T-helper 17 cell (primary cell): ENCODE data around the gene RASGRP2. TPM values are rescaled to one million over a fixed set of nuclear protein-coding genes. Genes with fewer than 3 reads are reported as not detected.

ENCODE experiments used
- ATAC-seq: fragments of 150-1000 bp; cut with Tn5 transposase; 2 replicates; pipeline ENCODE4 v1.10.0; 2021; ENCODE audit warnings: mild to moderate bottlenecking, moderate library complexity
- DNase-seq, 3 donors: peaks; one replicate each; pipeline versions ENCODE4 v3.0.0 to v3.0.0-alpha.2; 2020 to 2021
- H3K9me3 ChIP-seq: one replicate; pipeline ENCODE4 v1.7.0; 2013; ENCODE audit warnings: low read length, mild to moderate bottlenecking; ENCODE audit not compliant: control insufficient read depth, poor library complexity, severe bottlenecking
- H3K27ac Mint-ChIP-seq: one replicate; pipeline ENCODE4 v1.8.0; 2022; ENCODE audit warnings: mild to moderate bottlenecking, moderate library complexity, mixed read lengths
- H3K27me3 Mint-ChIP-seq: one replicate; pipeline ENCODE4 v1.8.0; 2022; ENCODE audit warnings: mixed read lengths
- H3K36me3 Mint-ChIP-seq: one replicate; pipeline ENCODE4 v1.8.0; 2022; ENCODE audit warnings: low read depth, mixed read lengths
- H3K4me1 Mint-ChIP-seq: one replicate; pipeline ENCODE4 v1.8.0; 2022; ENCODE audit warnings: mild to moderate bottlenecking, mixed read lengths
- H3K4me3 Mint-ChIP-seq: one replicate; pipeline ENCODE4 v1.8.0; 2022; ENCODE audit warnings: mild to moderate bottlenecking, moderate library complexity, mixed read lengths
- total RNA-seq, 4 donors: library from RNA in 2 of 4; stranded (reverse) in 2 of 4; gene quantifications; one replicate each; pipeline ENCODE4 v1.2.3 and lab custom pipeline; 2022 to 2026

Gene RASGRP2
- total RNA-seq, 2 donors from 2014 or later, result 464 to 502 TPM

- Mint-ChIP-seq H3K27ac (no peak overlapping the region), H3K27me3 (no peaks in the 10 kb centered on the region), H3K36me3 (peaks cover 5% of the 10 kb centered on the region), H3K4me3 (no peak overlapping the region), H3K4me1 (peaks cover 13% of the 10 kb centered on the region)
- DNase-seq (no peak), ATAC-seq (no peak)
- H3K9me3 ChIP-seq, result no peaks in the 10 kb centered on the region
Measured at GRCh38 chr11:64731601-64732000, 12.3 kb downstream of the RASGRP2 start.

- Mint-ChIP-seq H3K36me3 (peaks cover 5% of the 10 kb centered on the region), H3K27ac (no peak overlapping the region), H3K4me1 (peaks cover 14% of the 10 kb centered on the region), H3K27me3 (no peaks in the 10 kb centered on the region), H3K4me3 (no peak overlapping the region)
- ATAC-seq (no peak), DNase-seq (no peak)
- no peaks in the 10 kb centered on the region for H3K9me3 ChIP-seq
Measured at GRCh38 chr11:64729851-64730382, 14.0 kb downstream of the RASGRP2 start.

GRCh38 chr11:64728757-64729365, 15.1 kb downstream of the RASGRP2 start:
- no peak overlapping the region for H3K4me3 Mint-ChIP-seq
- DNase-seq (no peak), ATAC-seq (no peak)
- peaks cover 5% of the 10 kb centered on the region for H3K36me3 Mint-ChIP-seq
- no peaks in the 10 kb centered on the region for H3K27me3 Mint-ChIP-seq
- peaks cover 20% of the 10 kb centered on the region for H3K4me1 Mint-ChIP-seq
- no peaks in the 10 kb centered on the region for H3K9me3 ChIP-seq
- no peak overlapping the region for H3K27ac Mint-ChIP-seq

GRCh38 chr11:64726867-64727530, 16.9 kb downstream of the RASGRP2 start:
- DNase-seq (no peak), ATAC-seq (no peak)
- peaks cover 7% of the 10 kb centered on the region for H3K36me3 Mint-ChIP-seq
- no peaks in the 10 kb centered on the region for H3K9me3 ChIP-seq
- H3K27ac Mint-ChIP-seq, result peak overlapping the region; percentile 32
- peaks cover 24% of the 10 kb centered on the region for H3K4me1 Mint-ChIP-seq
- peaks cover 4% of the 10 kb centered on the region for H3K27me3 Mint-ChIP-seq
- H3K4me3 Mint-ChIP-seq, result no peak overlapping the region

GRCh38 chr11:64726211-64726641, 17.7 kb downstream of the RASGRP2 start:
- no peak overlapping the region for H3K4me3 Mint-ChIP-seq
- peaks cover 22% of the 10 kb centered on the region for H3K4me1 Mint-ChIP-seq
- H3K36me3 Mint-ChIP-seq, result peaks cover 5% of the 10 kb centered on the region
- DNase-seq (no peak), ATAC-seq (no peak)
- H3K9me3 ChIP-seq, result no peaks in the 10 kb centered on the region
- peaks cover 10% of the 10 kb centered on the region for H3K27me3 Mint-ChIP-seq
- H3K27ac Mint-ChIP-seq, result no peak overlapping the region

GRCh38 chr11:64724863-64725532, 18.9 kb downstream of the RASGRP2 start:
- DNase-seq, result no peak
- ATAC-seq, result no peak
- no peaks in the 10 kb centered on the region for H3K9me3 ChIP-seq
- Mint-ChIP-seq H3K27ac (peak overlapping the region; percentile 41), H3K4me3 (no peak overlapping the region), H3K4me1 (peaks cover 24% of the 10 kb centered on the region), H3K36me3 (peaks cover 5% of the 10 kb centered on the region), H3K27me3 (peaks cover 23% of the 10 kb centered on the region)

GRCh38 chr11:64723907-64724862, 19.8 kb downstream of the RASGRP2 start:
- H3K27me3 Mint-ChIP-seq, result peaks cover 25% of the 10 kb centered on the region
- peaks cover 5% of the 10 kb centered on the region for H3K36me3 Mint-ChIP-seq
- no peak for DNase-seq
- no peak overlapping the region for H3K27ac Mint-ChIP-seq
- no peak for ATAC-seq
- H3K4me1 Mint-ChIP-seq, result peaks cover 22% of the 10 kb centered on the region
- no peaks in the 10 kb centered on the region for H3K9me3 ChIP-seq
- H3K4me3 Mint-ChIP-seq, result peak overlapping the region; percentile 68

- DNase-seq, result peak; percentile 77 to 83 (median 82)
- no peaks in the 10 kb centered on the region for H3K9me3 ChIP-seq
- Mint-ChIP-seq H3K27ac (no peak within 1 kb of the TSS), H3K4me1 (peaks cover 22% of the 10 kb centered on the region), H3K27me3 (peaks cover 27% of the 10 kb centered on the region), H3K36me3 (peaks cover 5% of the 10 kb centered on the region), H3K4me3 (peak within 1 kb of the TSS; percentile 76)
- peak; percentile 95 for ATAC-seq
Measured at GRCh38 chr11:64723117-64723906, 20.6 kb downstream of the RASGRP2 start, which contains the start of gene NRXN2. NRXN2 (minus strand) TSS chr11:64723197; CDS start chr11:64713699, 9,498 bp downstream.

- no peak overlapping the region for H3K27ac Mint-ChIP-seq
- peaks cover 2% of the 10 kb centered on the region for H3K36me3 Mint-ChIP-seq
- peaks cover 36% of the 10 kb centered on the region for H3K27me3 Mint-ChIP-seq
- peak overlapping the region; percentile 70 for H3K4me3 Mint-ChIP-seq
- DNase-seq (no peak), ATAC-seq (no peak)
- peaks cover 22% of the 10 kb centered on the region for H3K4me1 Mint-ChIP-seq
- H3K9me3 ChIP-seq, result no peaks in the 10 kb centered on the region
Measured at GRCh38 chr11:64722141-64723065, 21.5 kb downstream of the RASGRP2 start.

- H3K4me1 Mint-ChIP-seq, result peaks cover 20% of the 10 kb centered on the region
- H3K4me3 Mint-ChIP-seq, result no peak overlapping the region
- H3K27ac Mint-ChIP-seq, result no peak overlapping the region
- peaks cover 47% of the 10 kb centered on the region for H3K27me3 Mint-ChIP-seq
- ATAC-seq, result no peak
- H3K36me3 Mint-ChIP-seq, result peaks cover 4% of the 10 kb centered on the region
- no peaks in the 10 kb centered on the region for H3K9me3 ChIP-seq
- no peak for DNase-seq
Measured at GRCh38 chr11:64721359-64721699, 22.6 kb downstream of the RASGRP2 start.

GRCh38 chr11:64720640-64721358, 23.1 kb downstream of the RASGRP2 start:
- no peak for ATAC-seq
- Mint-ChIP-seq H3K4me1 (peaks cover 20% of the 10 kb centered on the region), H3K36me3 (peaks cover 4% of the 10 kb centered on the region), H3K27ac (no peak overlapping the region), H3K4me3 (no peak overlapping the region), H3K27me3 (peaks cover 52% of the 10 kb centered on the region)
- no peak for DNase-seq
- H3K9me3 ChIP-seq, result no peaks in the 10 kb centered on the region
